Mesenchymal stem cell (in vitro differentiated cells and primary cell): ENCODE results near the gene OSTC.
"Not testable (repeated sequence)": the region's sequence is repeated elsewhere in the genome, so short reads cannot be mapped to it uniquely, and the experiment has no call there.

ENCODE experiments used
- DNase-seq: peaks from one replicate; pipeline ENCODE4 v3.0.0-alpha.2; 2013
- H2AFZ ChIP-seq: one replicate; pipeline ENCODE4 v1.6.1; 2013; ENCODE audit warnings: low read depth, mild to moderate bottlenecking, control low read depth, inconsistent platforms, low read length, moderate library complexity
- H2AK5ac ChIP-seq: 2 replicates; pipeline ENCODE4 v1.6.1; 2013; ENCODE audit warnings: low read length, moderate library complexity, mild to moderate bottlenecking, inconsistent platforms; ENCODE audit not compliant: severe bottlenecking
- H2BK120ac ChIP-seq: one replicate; pipeline ENCODE4 v1.6.1; 2013; ENCODE audit warnings: low read depth, mild to moderate bottlenecking, inconsistent platforms, low read length, moderate library complexity
- H2BK12ac ChIP-seq, 2 experiments: one replicate each; pipeline ENCODE4 v1.6.1; 2013; ENCODE audit warnings: inconsistent platforms in 2 of 2, low read length in 2 of 2, mild to moderate bottlenecking in 2 of 2, moderate library complexity in 2 of 2, control low read depth in 1 of 2
- H2BK15ac ChIP-seq: one replicate; pipeline ENCODE4 v1.6.1; 2013; ENCODE audit warnings: mild to moderate bottlenecking, low read depth, inconsistent platforms; ENCODE audit not compliant: poor library complexity, severe bottlenecking
- H2BK5ac ChIP-seq: 2 replicates; pipeline ENCODE4 v1.6.1; 2013; ENCODE audit warnings: low read depth, mild to moderate bottlenecking, low read length, control low read depth, inconsistent platforms; ENCODE audit not compliant: poor library complexity, severe bottlenecking
- H3K14ac ChIP-seq, 2 experiments: one replicate each; pipeline ENCODE4 v1.6.1; 2013; ENCODE audit warnings: inconsistent platforms in 2 of 2, low read length in 2 of 2, control low read depth in 1 of 2, mild to moderate bottlenecking in 1 of 2, moderate library complexity in 1 of 2
- H3K18ac ChIP-seq, 2 experiments: one replicate each; pipeline ENCODE4 v1.6.1; 2013; ENCODE audit warnings: inconsistent platforms in 2 of 2, low read length in 2 of 2, control low read depth in 1 of 2, low read depth in 1 of 2, mild to moderate bottlenecking in 1 of 2
- H3K23ac ChIP-seq, 2 experiments: one replicate each; pipeline ENCODE4 v1.6.1; 2013; ENCODE audit warnings: inconsistent platforms in 2 of 2, low read length in 2 of 2, mild to moderate bottlenecking in 2 of 2, moderate library complexity in 2 of 2, control low read depth in 1 of 2
- H3K27ac ChIP-seq: 2 replicates; pipeline ENCODE4 v1.5.1; 2013; ENCODE audit warnings: mild to moderate bottlenecking, moderate library complexity, low read length, control low read depth, inconsistent platforms; ENCODE audit not compliant: poor library complexity, severe bottlenecking
- H3K27me3 ChIP-seq, 2 experiments: 2 replicates each; pipeline versions ENCODE4 v1.6.1 to v1.7.0; 2013; ENCODE audit warnings: low read length in 2 of 2, mild to moderate bottlenecking in 2 of 2, moderate library complexity in 2 of 2, control low read depth in 1 of 2, inconsistent platforms in 1 of 2; ENCODE audit not compliant: control insufficient read depth in 1 of 2, insufficient read depth in 1 of 2
- H3K36me3 ChIP-seq, 2 experiments: 2 replicates each; pipeline versions ENCODE4 v1.6.1 to v1.7.0; 2013; ENCODE audit warnings: low read length in 2 of 2, control low read depth in 1 of 2, inconsistent platforms in 1 of 2, low read depth in 1 of 2, mild to moderate bottlenecking in 1 of 2; ENCODE audit not compliant: insufficient read depth in 2 of 2, control insufficient read depth in 1 of 2
- H3K4ac ChIP-seq, 2 experiments: one replicate each; pipeline ENCODE4 v1.6.1; 2013; ENCODE audit warnings: inconsistent platforms in 2 of 2, low read length in 2 of 2, mild to moderate bottlenecking in 2 of 2, moderate library complexity in 2 of 2, control low read depth in 1 of 2, low read depth in 1 of 2
- H3K4me1 ChIP-seq: 2 replicates; pipeline ENCODE4 v1.6.1; 2013; ENCODE audit warnings: low read depth, low read length, control low read depth; ENCODE audit not compliant: control insufficient read depth, insufficient read depth
- H3K4me2 ChIP-seq: 2 replicates; pipeline ENCODE4 v1.6.1; 2013; ENCODE audit warnings: low read length, mild to moderate bottlenecking, inconsistent platforms; ENCODE audit not compliant: poor library complexity, severe bottlenecking
- H3K4me3 ChIP-seq, 2 experiments: 2 replicates each; pipeline versions ENCODE4 v1.5.1 to v1.7.0; 2013; ENCODE audit warnings: low read length in 2 of 2, mild to moderate bottlenecking in 2 of 2, control low read depth in 1 of 2, low read depth in 1 of 2; ENCODE audit not compliant: insufficient read depth in 1 of 2
- H3K79me1 ChIP-seq: replicated peaks from 2 replicates; pipeline ENCODE4 v1.6.1; 2013; ENCODE audit warnings: mild to moderate bottlenecking, control low read depth, low read length, inconsistent platforms; ENCODE audit not compliant: poor library complexity, severe bottlenecking
- H3K9ac ChIP-seq: 2 replicates; pipeline ENCODE4 v1.7.0; 2013; ENCODE audit warnings: mild to moderate bottlenecking, low read length, moderate library complexity
- H3K9me3 ChIP-seq: 2 replicates; pipeline ENCODE4 v1.7.0; 2013; ENCODE audit warnings: mild to moderate bottlenecking, low read length; ENCODE audit not compliant: control insufficient read depth
- H4K8ac ChIP-seq: one replicate; pipeline ENCODE4 v1.6.1; 2013; ENCODE audit warnings: inconsistent platforms, mild to moderate bottlenecking, low read length, moderate library complexity
- H4K91ac ChIP-seq: one replicate; pipeline ENCODE4 v1.6.1; 2013; ENCODE audit warnings: mild to moderate bottlenecking, low read length, inconsistent platforms
- WGBS: methylation state at CpG from one replicate; pipeline ENCODE4 v1.1.7; 2013; ENCODE audit warnings: mixed read lengths; 5-methylcytosine and 5-hydroxymethylcytosine counted together

Gene OSTC

GRCh38 chr4:108709722-108710121 is 59.3 kb downstream of the OSTC start:
- Histone ChIP-seq H2AFZ (no peak overlapping the region), H3K4me3 (no peak overlapping the region), H3K18ac (no peak overlapping the region), H3K4me2 (no peak overlapping the region), H3K79me1 (no peaks in the 10 kb centered on the region), H3K4me1 (no peaks in the 10 kb centered on the region), H3K9me3 (no peaks in the 10 kb centered on the region), H4K8ac (no peak overlapping the region), H3K9ac (no peak overlapping the region), H2AK5ac (no peak overlapping the region), H3K23ac (no peak overlapping the region), H4K91ac (no peak overlapping the region), H2BK5ac (no peak overlapping the region), H2BK12ac (no peak overlapping the region), H3K27me3 (no peaks in the 10 kb centered on the region), H3K14ac (no peak overlapping the region), H2BK15ac (no peak overlapping the region), H3K36me3 (no peaks in the 10 kb centered on the region), H3K27ac (no peak overlapping the region), H3K4ac (no peak overlapping the region), H2BK120ac (no peak overlapping the region)
- DNase-seq = no peak
- 93% methylated on average over 3 of the region's 7 CpGs for WGBS

DNA sequence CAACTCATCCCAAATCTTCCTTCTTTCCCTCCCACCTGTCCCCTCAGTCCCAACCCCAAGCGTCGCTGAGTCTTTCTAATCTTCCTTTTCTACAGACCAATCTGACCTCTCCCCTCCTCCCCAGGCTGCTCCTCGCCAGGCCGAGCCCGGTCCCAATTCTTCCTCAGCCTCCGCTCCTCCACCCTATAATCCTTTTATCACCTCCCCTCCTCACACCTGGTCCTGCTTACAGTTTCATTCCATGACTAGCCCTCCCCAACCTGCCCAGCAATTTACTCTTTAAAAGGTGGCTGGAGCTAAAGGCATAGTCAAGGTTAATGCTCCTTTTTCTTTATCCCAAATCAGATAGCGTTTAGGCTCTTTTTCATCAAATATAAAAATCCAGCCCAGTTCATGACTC is 60.2 kb downstream of the OSTC start:
- not testable (repeated sequence) for H3K79me1 ChIP-seq, H3K9me3 ChIP-seq, H3K9ac ChIP-seq, H3K14ac ChIP-seq, H3K23ac ChIP-seq, H2BK5ac ChIP-seq, H3K36me3 ChIP-seq, DNase-seq, H3K4me2 ChIP-seq, H2AFZ ChIP-seq, H2BK15ac ChIP-seq, H3K18ac ChIP-seq, H2BK12ac ChIP-seq, H3K27ac ChIP-seq, H2AK5ac ChIP-seq, H3K4ac ChIP-seq, H3K4me1 ChIP-seq, H4K91ac ChIP-seq, H3K27me3 ChIP-seq, H3K4me3 ChIP-seq, H4K8ac ChIP-seq, H2BK120ac ChIP-seq
- 47% methylated on average over 7 of the region's 7 CpGs for WGBS

DNA sequence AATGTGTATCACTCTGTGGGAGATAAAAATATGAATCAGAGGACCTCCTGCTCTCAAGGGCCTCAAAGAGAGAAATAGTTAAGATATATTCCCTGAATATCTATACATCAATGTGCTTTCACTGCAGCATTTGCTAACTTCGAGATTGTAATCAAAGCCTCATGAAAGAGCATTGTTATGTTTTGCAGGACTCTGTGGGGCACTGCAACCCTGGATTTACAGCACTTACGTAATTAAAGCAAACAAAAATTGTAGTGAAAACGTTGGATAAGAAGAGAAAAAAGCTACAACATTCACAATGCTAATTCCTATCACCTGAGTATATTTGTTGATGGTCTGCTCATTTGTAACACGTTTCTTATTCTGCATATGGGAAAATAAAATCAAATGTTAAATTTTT is 64.5 kb downstream of the OSTC start:
- no peak for DNase-seq
- no peak overlapping the region for H3K18ac ChIP-seq
- H2BK15ac ChIP-seq = no peak overlapping the region
- no peak overlapping the region for H3K9ac ChIP-seq
- H3K9me3 ChIP-seq = no peaks in the 10 kb centered on the region
- no peak overlapping the region for H2AFZ ChIP-seq
- H3K27me3 ChIP-seq = peaks cover 0 to 7% of the 10 kb centered on the region in 2 experiments
- H3K36me3 ChIP-seq = no peaks in the 10 kb centered on the region
- H3K27ac ChIP-seq = no peak overlapping the region
- H4K8ac ChIP-seq = no peak overlapping the region
- WGBS = no CpG with 5 or more reads among the region's 4 CpGs
- H3K14ac ChIP-seq = no peak overlapping the region
- no peak overlapping the region for H2BK120ac ChIP-seq
- no peak overlapping the region for H3K4ac ChIP-seq
- no peaks in the 10 kb centered on the region for H3K79me1 ChIP-seq
- no peak overlapping the region for H3K23ac ChIP-seq
- H3K4me3 ChIP-seq = no peak overlapping the region
- no peak overlapping the region for H2BK5ac ChIP-seq
- H3K4me2 ChIP-seq = no peak overlapping the region
- H2BK12ac ChIP-seq = no peak overlapping the region
- H2AK5ac ChIP-seq = no peak overlapping the region
- no peaks in the 10 kb centered on the region for H3K4me1 ChIP-seq
- no peak overlapping the region for H4K91ac ChIP-seq

GRCh38 chr4:108716340-108716739 is 65.9 kb downstream of the OSTC start:
- Histone ChIP-seq H3K4ac (no peak overlapping the region), H3K14ac (no peak overlapping the region), H3K4me2 (no peak overlapping the region), H3K27me3 (peaks cover 0 to 7% of the 10 kb centered on the region in 2 experiments), H3K27ac (no peak overlapping the region), H4K8ac (no peak overlapping the region), H3K4me1 (no peaks in the 10 kb centered on the region), H2AK5ac (no peak overlapping the region), H3K18ac (no peak overlapping the region), H4K91ac (no peak overlapping the region), H2BK15ac (no peak overlapping the region), H2BK5ac (no peak overlapping the region), H2BK120ac (no peak overlapping the region), H3K23ac (no peak overlapping the region), H2AFZ (no peak overlapping the region), H3K36me3 (no peaks in the 10 kb centered on the region), H3K4me3 (no peak overlapping the region), H3K79me1 (no peaks in the 10 kb centered on the region), H2BK12ac (no peak overlapping the region), H3K9me3 (no peaks in the 10 kb centered on the region), H3K9ac (no peak overlapping the region)
- 43% methylated on average over 2 of the region's 2 CpGs for WGBS
- DNase-seq = no peak
